Uterus (tissue), 4 donors: Measurements from ENCODE around the gene KLK3. TPM values are rescaled to one million over a fixed set of nuclear protein-coding genes. Genes with fewer than 3 reads are reported as not detected.

Experiments
- DNase-seq, 2 donors: peaks; one replicate each; pipeline ENCODE4 v3.0.0-alpha.2; 2019 to 2020
- H3K27ac ChIP-seq, 2 donors: fragments of 200-600 bp; sonication (generic); 1 replicate in 1 of 2; 2 replicates in 1 of 2; pipeline ENCODE4 v1.5.1; 2016 to 2018
- H3K27me3 ChIP-seq, 2 donors: fragments of 200-600 bp; sonication (generic); one replicate each; pipeline ENCODE4 v1.5.1; 2018 to 2019; ENCODE audit warnings: control low read depth in 1 of 2
- H3K36me3 ChIP-seq, 2 donors: fragments of 200-600 bp; sonication (generic); one replicate each; pipeline ENCODE4 v1.5.1; 2019; ENCODE audit warnings: control low read depth in 1 of 2
- H3K4me1 ChIP-seq, 2 donors: fragments of 200-600 bp; sonication (generic); one replicate each; pipeline ENCODE4 v1.5.1; 2018 to 2019; ENCODE audit warnings: control low read depth in 1 of 2
- H3K4me3 ChIP-seq, 2 donors: fragments of 200-600 bp; sonication (generic); 1 replicate in 1 of 2; 2 replicates in 1 of 2; pipeline ENCODE4 v1.5.1; 2018 to 2019; ENCODE audit warnings: mild to moderate bottlenecking in 1 of 2
- H3K9me3 ChIP-seq, 2 donors: fragments of 200-600 bp; sonication (generic); one replicate each; pipeline ENCODE4 v1.5.1; 2019; ENCODE audit warnings: control low read depth in 1 of 2
- POLR2A ChIP-seq, 2 donors: fragments of 450-650 bp; IDR thresholded peaks; one replicate each; pipeline ENCODE4 v1.6.1; 2016; ENCODE audit warnings: antibody characterized with exemption in 2 of 2, mild to moderate bottlenecking in 1 of 2, moderate library complexity in 1 of 2
- intact Hi-C: fragments of 100-400 bp; cut with DNase I; formaldehyde crosslinking; loops from one replicate; pipeline ENCODE4 v1.15.1; 2023; ENCODE audit warnings: low total_unique reads
- total RNA-seq, 4 donors: library from RNA; depleted of rRNA in 3 of 4; stranded (reverse); fragments of >200 nt in 3 of 4; gene quantifications; one replicate each; pipeline versions ENCODE4 v1.1.0 to v1.2.4, GENCODE V29; 2014 to 2023
- TF ChIP-seq, protein P1 (sequence below), 4 experiments: fragments of 200-600 bp in 2 of 4; fragments of 450-650 bp in 2 of 4; sonication (generic) in 2 of 4; IDR thresholded peaks; one replicate each; pipeline ENCODE4 v1.5.1; 2016 to 2019; ENCODE audit warnings: antibody characterized with exemption in 4 of 4, mild to moderate bottlenecking in 2 of 4, moderate library complexity in 1 of 4
- donor health status: DM: yes; HTN: yes; CAD: no.

Gene KLK3
- total RNA-seq, 4 donors from 2014 or later: 1.4 TPM; not detected in 3

DNA sequence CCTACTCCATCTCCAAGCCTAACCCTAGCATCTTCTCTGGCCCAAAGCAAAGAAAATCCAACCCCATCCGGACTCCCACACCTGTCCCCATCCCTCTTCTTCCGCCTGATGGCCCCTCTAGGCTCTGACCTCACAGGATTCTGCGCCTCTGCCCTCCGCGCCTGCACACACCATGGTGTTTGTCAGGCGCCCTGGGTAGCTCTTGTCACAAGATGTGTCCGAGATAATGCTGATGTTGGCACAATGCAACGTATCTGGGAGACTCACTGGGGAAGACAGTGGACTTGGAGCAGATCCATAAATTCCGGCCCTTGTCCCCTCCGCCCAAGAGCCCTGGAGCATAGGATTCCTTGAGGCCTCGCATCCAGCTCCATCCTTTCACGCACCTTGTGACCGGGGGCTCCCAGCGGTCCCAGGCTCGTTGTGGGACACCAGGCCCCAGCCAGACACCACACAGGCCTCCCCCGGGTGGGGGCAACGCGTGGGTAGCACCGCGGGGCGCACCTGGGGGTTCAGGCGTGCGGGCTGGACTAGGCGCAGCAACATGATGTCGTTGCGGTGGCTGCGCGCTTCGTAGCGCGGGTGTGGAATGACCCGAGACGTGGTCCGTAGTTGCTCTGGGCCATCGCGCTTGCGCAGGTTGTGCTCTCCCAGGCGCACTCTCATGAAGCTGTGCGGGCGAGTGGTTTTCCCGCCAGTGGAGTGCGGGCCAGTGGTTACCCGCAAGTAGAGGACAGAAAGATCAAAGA lies 28.0 kb upstream of the KLK3 start:
- DNase-seq: no peak
- Histone ChIP-seq H3K4me1 (no peaks in the 10 kb centered on the region), H3K27ac (no peak overlapping the region), H3K4me3 (no peak overlapping the region), H3K9me3 (no peaks in the 10 kb centered on the region), H3K27me3 (peaks cover 0 to 5% of the 10 kb centered on the region in 2 donors), H3K36me3 (no peaks in the 10 kb centered on the region)
- intact Hi-C loops: no loop called here
- no peak for TF ChIP-seq POLR2A (IDR thresholded peaks at IDR 0.05)
- TF ChIP-seq, protein P1, sequence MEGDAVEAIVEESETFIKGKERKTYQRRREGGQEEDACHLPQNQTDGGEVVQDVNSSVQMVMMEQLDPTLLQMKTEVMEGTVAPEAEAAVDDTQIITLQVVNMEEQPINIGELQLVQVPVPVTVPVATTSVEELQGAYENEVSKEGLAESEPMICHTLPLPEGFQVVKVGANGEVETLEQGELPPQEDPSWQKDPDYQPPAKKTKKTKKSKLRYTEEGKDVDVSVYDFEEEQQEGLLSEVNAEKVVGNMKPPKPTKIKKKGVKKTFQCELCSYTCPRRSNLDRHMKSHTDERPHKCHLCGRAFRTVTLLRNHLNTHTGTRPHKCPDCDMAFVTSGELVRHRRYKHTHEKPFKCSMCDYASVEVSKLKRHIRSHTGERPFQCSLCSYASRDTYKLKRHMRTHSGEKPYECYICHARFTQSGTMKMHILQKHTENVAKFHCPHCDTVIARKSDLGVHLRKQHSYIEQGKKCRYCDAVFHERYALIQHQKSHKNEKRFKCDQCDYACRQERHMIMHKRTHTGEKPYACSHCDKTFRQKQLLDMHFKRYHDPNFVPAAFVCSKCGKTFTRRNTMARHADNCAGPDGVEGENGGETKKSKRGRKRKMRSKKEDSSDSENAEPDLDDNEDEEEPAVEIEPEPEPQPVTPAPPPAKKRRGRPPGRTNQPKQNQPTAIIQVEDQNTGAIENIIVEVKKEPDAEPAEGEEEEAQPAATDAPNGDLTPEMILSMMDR (IDR thresholded peaks at IDR 0.05): no peak

DNA sequence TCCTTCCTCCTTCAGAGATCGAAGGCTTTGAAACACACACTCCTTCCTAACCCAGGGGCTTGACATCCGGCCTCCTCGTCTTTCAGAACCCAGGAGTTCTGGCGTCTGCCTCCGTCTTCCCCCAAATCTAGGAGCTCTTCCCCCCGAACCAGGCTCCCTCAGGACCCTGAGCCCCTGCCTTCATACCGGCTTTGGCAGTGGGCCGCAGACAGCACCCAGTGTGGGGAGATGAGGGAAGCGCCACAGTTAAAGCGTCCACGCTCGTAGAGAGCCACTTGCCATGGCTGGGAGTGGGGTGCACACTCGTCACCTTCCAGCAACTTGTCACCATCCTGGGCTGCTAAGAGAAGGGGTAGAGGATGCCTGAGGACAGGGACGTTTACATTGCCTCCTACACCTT lies 27.2 kb upstream of the KLK3 start:
- TF ChIP-seq POLR2A (IDR thresholded peaks at IDR 0.05): no peak
- TF ChIP-seq, protein P1 (IDR thresholded peaks at IDR 0.05): no peak
- Histone ChIP-seq H3K27me3 (no peaks in the 10 kb centered on the region), H3K4me1 (no peaks in the 10 kb centered on the region), H3K36me3 (no peaks in the 10 kb centered on the region), H3K27ac (no peak overlapping the region), H3K9me3 (no peaks in the 10 kb centered on the region), H3K4me3 (no peak overlapping the region)
- no peak for DNase-seq
- intact Hi-C loops: no loop called here

DNA sequence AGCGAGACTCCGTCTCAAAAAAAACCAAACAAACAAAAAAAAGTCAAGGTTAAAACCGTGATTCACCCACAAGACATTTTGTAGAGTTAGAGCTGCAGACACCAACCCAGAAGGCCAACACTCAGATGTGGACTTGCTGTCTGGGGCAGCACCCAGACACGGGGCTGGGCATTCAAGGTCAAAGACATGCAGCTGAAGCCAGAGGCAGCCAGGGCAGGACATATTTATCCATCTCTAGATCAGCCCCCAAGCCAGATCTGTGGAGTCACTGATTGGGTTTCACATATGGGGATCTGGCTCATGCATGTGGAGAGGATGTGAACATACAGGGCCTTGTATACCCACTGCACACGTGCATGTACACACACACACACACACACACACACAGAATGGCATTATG lies 24.9 kb upstream of the KLK3 start:
- Histone ChIP-seq H3K4me1 (no peaks in the 10 kb centered on the region), H3K27me3 (peaks cover 0 to 5% of the 10 kb centered on the region in 2 donors), H3K9me3 (no peaks in the 10 kb centered on the region), H3K27ac (no peak overlapping the region), H3K4me3 (no peak overlapping the region), H3K36me3 (no peaks in the 10 kb centered on the region)
- TF ChIP-seq, protein P1 (IDR thresholded peaks at IDR 0.05): no peak
- no peak for TF ChIP-seq POLR2A (IDR thresholded peaks at IDR 0.05)
- intact Hi-C loops: no loop called here
- no peak for DNase-seq

DNA sequence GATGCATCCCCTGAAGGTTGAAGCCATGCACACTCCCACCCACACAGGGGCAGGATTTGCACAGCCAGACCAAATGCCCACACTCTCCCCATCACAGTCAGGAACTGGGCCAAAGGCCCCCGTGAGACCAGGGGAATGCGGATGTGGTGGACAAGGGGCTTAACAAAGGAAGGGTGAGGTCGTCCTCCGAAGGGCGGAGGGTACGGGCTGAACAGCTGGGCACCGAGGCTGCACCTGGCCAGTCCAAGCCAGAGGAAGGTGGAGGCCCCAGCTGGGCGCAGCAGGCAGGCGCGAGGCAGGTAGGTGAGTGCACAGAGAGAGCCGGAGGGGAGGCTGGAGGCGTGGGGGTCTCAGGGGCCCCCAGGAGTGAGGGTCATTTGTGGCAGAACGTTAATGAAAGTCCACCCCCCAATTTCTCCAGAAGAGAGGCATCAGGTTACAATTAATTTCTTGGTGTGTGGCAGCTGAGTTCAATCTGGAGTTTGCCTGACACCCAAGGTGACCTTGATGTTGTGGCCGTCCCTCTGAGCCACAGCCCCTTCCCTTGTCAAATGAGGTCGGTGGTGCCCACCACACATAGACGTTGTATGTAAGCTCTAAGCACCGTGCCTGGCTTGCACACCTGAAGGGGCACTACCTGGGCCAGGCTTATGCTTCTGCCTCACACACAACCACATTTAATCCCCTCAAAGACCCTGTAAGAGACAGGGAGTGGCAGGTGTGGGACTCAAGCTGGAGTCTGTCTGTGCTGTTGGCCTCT lies 24.3 kb upstream of the KLK3 start:
- no peaks in the 10 kb centered on the region for H3K36me3 ChIP-seq
- H3K27me3 ChIP-seq: peaks cover 0 to 9% of the 10 kb centered on the region in 2 donors
- TF ChIP-seq, protein P1 (IDR thresholded peaks at IDR 0.05): no peak
- TF ChIP-seq POLR2A (IDR thresholded peaks at IDR 0.05): no peak
- no peak overlapping the region for H3K27ac ChIP-seq
- H3K4me3 ChIP-seq: no peak overlapping the region
- DNase-seq: no peak
- no peaks in the 10 kb centered on the region for H3K9me3 ChIP-seq
- intact Hi-C loops: no loop called here
- peaks cover 0 to 1% of the 10 kb centered on the region in 2 donors for H3K4me1 ChIP-seq

DNA sequence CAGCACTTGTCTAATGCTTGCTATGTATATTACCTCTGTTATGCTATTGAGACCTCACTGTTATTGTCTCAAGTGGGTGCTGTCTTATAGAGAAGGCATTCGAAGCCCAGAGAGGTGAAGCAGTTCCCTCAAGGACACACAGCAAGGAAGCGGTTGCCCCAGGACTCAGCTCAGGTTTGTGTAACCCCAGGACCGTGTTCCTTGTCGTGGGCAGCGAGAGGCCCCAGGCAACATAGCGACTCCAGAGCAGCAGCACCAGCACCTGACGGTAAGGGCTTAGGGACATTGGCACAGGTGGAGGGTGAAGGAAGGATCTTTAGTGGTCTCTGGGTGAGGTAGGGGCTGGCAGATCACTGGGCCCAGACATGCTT lies 23.7 kb upstream of the KLK3 start:
- Histone ChIP-seq H3K4me3 (no peak overlapping the region), H3K36me3 (no peaks in the 10 kb centered on the region), H3K9me3 (no peaks in the 10 kb centered on the region), H3K4me1 (peaks cover 0 to 7% of the 10 kb centered on the region in 2 donors), H3K27ac (no peak overlapping the region), H3K27me3 (peaks cover 0 to 9% of the 10 kb centered on the region in 2 donors)
- TF ChIP-seq, protein P1 (IDR thresholded peaks at IDR 0.05): no peak
- no peak for TF ChIP-seq POLR2A (IDR thresholded peaks at IDR 0.05)
- intact Hi-C loops: no loop called here
- DNase-seq: no peak
